ENCODE data around the gene AICDA.
"Not testable (repeated sequence)": the region's sequence is repeated elsewhere in the genome, so short reads cannot be mapped to it uniquely, and the experiment has no call there.

AICDA gene

DNA sequence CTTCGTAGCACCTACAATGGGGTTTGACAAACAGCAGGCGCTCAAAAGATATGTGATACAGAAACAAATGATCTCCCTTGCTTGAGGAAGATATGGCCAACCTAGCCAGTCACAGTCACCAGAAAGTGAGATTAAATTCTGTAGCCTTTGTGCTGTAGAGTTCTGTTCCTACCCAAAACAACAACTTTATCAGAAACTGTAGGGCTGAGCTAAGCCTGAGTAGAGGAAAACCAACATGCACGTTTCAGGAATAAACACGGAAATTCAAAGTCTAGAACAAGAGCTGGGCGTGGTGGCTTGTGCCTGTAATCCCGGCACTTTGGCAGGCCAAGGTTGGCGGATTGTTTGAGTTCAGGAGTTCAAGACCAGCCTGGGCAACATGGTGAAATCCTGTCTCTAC, 23.0 kb downstream of the AICDA start:
- no peak for DNase-seq (ENCODE audit: low spot score in 2 of 2)
- Mint-ChIP-seq H3K4me1 (peaks cover 12% of the 10 kb centered on the region), H3K4me3 (no peak overlapping the region), H3K9me3 (no peaks in the 10 kb centered on the region), H3K27ac (no peak overlapping the region), H3K36me3 (no peaks in the 10 kb centered on the region)
- no peak for ATAC-seq

DNA sequence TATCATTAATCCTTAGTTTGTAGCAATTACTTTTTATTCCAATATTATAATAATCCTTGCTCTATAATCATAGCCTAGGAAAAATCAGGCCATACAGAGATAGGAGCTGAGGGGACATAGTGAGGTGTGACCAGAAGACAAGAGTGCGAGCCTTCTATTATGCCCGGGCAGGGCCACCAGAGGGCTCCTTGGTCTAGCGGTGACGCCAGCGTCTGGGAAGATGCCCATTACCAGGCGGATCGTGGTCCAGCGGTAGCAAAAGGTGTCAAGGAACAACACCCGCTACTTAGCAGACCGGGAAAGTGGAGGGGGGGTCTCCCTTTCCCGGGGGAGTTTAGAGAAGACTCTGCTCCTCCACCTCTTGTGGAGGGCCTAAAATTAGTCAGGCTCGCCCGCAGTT, 28.2 kb downstream of the AICDA start:
- H3K4me3 Mint-ChIP-seq; DNase-seq (ENCODE audit: low spot score in 2 of 2); H3K9me3 Mint-ChIP-seq; H3K4me1 Mint-ChIP-seq; ATAC-seq; H3K36me3 Mint-ChIP-seq; H3K27ac Mint-ChIP-seq: not testable (repeated sequence)

DNA sequence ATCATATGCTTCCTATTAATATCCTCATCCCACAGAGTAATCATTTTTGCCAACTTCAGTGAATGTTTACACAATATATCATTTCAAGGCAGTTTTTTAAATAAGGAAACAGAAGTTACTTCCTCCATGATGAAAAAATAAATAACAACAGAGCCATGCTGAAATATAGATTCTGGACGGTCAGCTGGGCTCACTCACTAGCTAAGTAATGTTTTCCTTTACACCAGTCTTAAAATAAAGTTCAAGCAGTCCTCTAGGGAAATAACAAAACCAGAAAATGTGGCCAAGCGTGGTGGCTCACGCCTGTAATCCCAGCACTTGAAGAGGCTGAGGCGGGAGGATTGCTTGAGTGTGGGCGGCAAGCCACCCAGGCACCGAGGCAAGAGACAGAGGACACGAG, 28.7 kb downstream of the AICDA start:
- no peaks in the 10 kb centered on the region for H3K9me3 Mint-ChIP-seq
- H3K27ac Mint-ChIP-seq, result no peak overlapping the region
- no peak for ATAC-seq
- no peaks in the 10 kb centered on the region for H3K36me3 Mint-ChIP-seq
- H3K4me3 Mint-ChIP-seq, result no peak overlapping the region
- H3K4me1 Mint-ChIP-seq, result no peaks in the 10 kb centered on the region
- no peak for DNase-seq (ENCODE audit: low spot score in 2 of 2)

DNA sequence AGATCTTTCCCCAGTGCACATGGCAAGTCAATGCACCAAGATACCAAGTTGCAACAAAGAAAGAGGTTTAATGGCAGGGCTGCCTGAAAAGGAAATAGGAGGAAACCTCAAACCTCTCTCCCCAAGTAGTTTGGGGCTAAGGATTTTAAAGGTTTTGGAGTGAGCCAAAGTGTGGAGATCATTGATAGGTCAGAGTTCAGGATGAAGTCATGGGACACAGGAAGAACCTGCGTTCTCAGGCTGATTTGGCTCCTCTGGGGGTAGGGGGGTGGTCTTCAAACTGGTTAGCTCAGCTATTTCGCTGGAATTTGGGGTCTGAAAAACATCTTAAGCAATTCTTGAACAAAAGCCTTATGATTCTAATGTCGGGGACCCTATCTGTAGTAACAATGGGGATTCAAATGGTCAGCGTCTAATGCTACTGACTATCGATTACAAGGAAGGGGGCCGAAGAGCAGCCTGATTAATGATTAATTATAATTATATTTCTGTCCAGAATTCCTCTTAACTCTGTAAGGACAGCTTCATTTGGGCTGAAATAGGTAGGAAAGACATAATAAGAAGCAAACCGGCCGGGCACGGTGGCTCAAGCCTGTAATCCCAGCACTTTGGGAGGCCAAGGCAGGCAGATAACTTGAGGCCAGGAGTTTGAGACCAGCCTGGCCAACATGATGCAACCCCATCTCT, 31.4 kb downstream of the AICDA start:
- H3K4me3 Mint-ChIP-seq, result no peak overlapping the region
- H3K9me3 Mint-ChIP-seq, result no peaks in the 10 kb centered on the region
- ATAC-seq (no peak), DNase-seq (ENCODE audit: low spot score in 2 of 2) (no peak)
- H3K4me1 Mint-ChIP-seq, result no peaks in the 10 kb centered on the region
- no peaks in the 10 kb centered on the region for H3K36me3 Mint-ChIP-seq
- H3K27ac Mint-ChIP-seq, result no peak overlapping the region

DNA sequence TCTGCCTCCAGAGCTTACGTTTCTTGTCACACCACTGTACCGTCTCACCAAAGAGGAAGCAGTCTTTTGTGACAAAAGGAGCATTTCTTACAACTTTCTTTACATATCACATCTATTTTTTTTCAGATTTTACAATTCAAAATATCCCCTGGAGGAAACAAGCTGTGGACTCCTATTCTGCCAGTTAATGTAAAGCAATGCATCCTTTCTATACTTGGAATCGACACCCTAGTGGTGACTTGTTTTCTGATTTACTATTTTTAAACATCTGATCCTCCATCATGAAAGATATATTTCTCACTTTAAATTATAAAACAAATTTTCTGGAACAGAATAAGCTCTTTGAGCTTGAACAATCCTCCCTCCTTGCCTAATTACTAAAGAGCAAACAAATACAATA, 34.8 kb downstream of the AICDA start:
- ATAC-seq (no peak), DNase-seq (ENCODE audit: low spot score in 2 of 2) (no peak)
- Mint-ChIP-seq H3K9me3 (no peaks in the 10 kb centered on the region), H3K27ac (no peak overlapping the region), H3K4me3 (no peak overlapping the region), H3K36me3 (no peaks in the 10 kb centered on the region), H3K4me1 (peaks cover 1% of the 10 kb centered on the region)

DNA sequence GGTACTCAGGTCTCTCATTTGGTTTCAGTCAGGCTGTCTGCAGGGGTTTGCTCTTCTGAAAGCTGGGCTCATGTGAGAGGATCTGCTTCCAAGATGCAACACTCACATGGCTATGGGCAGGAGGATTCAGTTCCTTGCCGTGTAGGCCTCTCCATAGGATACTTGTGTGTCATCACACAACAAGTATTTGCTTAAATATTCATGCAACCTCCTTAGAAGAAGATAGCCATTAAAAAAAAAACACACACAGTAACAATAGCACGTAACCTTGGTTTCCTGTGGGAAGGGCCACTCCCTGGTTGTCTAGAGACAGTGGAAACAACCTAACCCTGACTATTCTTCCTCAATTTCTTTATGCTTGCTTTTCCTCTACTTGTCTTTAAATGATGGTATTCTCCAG, 40.2 kb downstream of the AICDA start:
- ATAC-seq (no peak), DNase-seq (ENCODE audit: low spot score in 2 of 2) (no peak)
- Mint-ChIP-seq H3K9me3 (no peaks in the 10 kb centered on the region), H3K4me1 (peaks cover 12% of the 10 kb centered on the region), H3K36me3 (no peaks in the 10 kb centered on the region), H3K4me3 (no peak overlapping the region), H3K27ac (peak overlapping the region; percentile 6)

DNA sequence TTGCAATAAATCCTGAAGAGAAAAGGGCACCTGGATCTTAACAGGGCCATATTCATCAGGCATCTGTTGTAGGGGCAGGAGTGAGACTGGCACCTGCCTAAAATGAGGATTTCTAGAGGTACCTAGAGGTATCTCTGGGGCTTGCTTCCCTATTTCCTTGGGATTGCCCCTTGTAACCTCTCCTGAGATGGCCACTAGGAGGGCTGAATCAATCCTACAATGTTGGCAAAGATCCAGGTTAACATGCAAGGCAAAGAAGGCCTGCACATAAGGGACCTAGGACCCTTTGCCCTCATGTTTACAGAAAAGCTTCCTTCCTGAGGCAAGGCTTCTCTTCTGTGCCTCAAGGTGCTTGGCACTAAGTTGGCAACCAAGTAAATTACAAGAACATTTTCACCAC, 46.1 kb downstream of the AICDA start:
- DNase-seq (ENCODE audit: low spot score in 2 of 2) (no peak), ATAC-seq (no peak)
- H3K9me3 Mint-ChIP-seq, result peaks cover 6% of the 10 kb centered on the region
- H3K4me1 Mint-ChIP-seq, result no peaks in the 10 kb centered on the region
- H3K4me3 Mint-ChIP-seq, result no peak overlapping the region
- no peak overlapping the region for H3K27ac Mint-ChIP-seq
- no peaks in the 10 kb centered on the region for H3K36me3 Mint-ChIP-seq

DNA sequence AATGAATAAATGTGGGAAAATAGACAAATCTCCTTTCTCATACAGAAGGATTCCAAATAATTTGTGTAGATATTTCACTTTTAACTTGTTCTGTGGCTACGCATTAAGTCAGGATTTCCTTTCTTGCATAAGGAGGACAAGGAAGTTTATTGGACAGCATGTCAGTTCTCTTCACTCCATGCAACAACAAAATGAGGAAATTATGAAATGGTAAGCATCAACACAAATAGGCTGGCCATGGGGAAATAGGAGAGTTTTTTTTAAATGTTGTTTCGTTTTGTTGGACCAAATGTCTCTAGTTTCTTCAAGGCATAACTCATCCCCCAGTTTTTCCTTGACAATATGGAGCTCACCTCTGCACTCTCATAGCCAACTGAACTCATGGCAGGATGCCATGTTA, 46.6 kb downstream of the AICDA start:
- not testable (repeated sequence) for H3K9me3 Mint-ChIP-seq; DNase-seq (ENCODE audit: low spot score in 2 of 2); H3K4me3 Mint-ChIP-seq; H3K27ac Mint-ChIP-seq; ATAC-seq; H3K4me1 Mint-ChIP-seq; H3K36me3 Mint-ChIP-seq

DNA sequence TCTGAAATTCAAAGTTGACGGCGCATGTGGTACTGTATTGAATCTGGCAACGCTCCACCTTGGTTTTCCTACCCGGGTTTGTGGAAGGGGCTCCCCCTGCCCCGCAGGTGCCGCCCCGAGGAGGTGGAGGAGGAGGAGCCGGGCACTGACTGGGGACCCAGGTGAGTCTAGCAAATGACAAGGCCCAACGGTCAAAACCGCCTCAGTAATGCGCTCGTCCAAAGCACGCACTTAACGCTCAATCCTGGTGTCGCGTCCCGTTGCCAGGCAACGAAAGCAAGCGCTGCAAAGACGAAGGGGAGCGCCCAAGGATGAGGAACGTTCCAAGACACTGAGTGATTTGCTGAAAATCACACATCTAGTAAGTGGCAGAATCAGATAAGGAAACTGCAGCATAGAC, 48.0 kb downstream of the AICDA start:
- Mint-ChIP-seq H3K36me3 (no peaks in the 10 kb centered on the region), H3K4me1 (no peaks in the 10 kb centered on the region), H3K9me3 (peaks cover 6% of the 10 kb centered on the region), H3K4me3 (no peak overlapping the region), H3K27ac (no peak overlapping the region)
- DNase-seq (ENCODE audit: low spot score in 2 of 2) (no peak), ATAC-seq (no peak)

DNA sequence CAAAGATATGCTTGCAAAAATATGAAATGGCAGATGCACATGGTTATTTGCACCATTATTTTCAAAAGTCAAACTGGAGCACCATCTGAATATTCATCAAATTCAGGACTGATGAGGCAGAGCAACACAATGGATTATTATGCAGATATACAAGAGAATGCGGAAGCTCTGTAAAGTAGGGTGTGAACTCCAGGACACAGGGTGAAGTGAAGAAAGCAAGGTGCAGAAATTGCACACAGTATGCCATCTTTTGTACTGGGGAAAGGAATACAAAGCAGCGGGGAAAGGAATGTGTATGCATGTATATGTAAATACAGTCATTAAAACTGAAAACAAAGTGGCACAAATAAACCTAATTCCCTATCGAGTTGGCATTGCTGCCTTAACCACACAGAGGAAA, 49.3 kb downstream of the AICDA start:
- ATAC-seq, result no peak
- Mint-ChIP-seq H3K27ac (no peak overlapping the region), H3K4me3 (no peak overlapping the region), H3K4me1 (no peaks in the 10 kb centered on the region), H3K36me3 (no peaks in the 10 kb centered on the region), H3K9me3 (peaks cover 6% of the 10 kb centered on the region)
- DNase-seq (ENCODE audit: low spot score in 2 of 2), result no peak

DNA sequence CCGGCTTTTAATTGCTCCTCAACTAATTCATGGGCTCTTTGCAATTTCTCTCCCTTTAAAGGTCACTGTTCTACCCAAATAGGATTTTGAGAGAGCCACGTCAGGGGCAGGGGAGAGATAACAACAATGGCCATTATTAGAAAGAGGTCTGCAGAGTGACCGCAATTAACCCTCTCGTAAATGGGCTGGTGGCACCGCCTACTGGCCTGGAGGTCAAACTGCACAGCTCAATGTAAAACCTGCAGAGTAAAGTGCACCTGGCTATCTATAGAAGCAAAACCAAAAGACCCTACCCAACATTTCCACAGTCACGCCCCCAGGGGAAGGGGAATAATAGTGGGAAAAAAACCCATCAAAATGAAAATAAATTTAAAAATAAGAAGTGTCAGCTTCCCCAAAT, 50.3 kb downstream of the AICDA start:
- no peak for DNase-seq (ENCODE audit: low spot score in 2 of 2)

DNA sequence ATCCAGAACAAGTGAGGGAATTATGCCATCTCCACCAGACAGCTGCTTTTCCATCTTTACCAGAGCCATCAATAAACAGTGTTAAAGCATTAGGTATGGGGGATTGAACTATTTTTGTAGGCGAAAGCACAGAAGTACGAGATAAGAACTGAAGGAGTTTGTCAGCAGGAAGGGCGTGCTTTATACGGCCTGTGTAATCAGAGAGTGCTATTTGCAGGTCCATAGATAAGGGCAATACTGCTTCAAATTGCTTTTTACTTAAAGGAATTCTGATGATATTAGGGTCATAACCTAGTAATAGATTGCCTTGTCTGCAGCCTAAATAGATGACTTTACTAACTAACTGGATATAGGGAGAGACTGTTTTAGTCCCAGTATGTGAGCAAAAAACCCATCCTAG, 51.6 kb downstream of the AICDA start:
- ATAC-seq, result no peak
- H3K27ac Mint-ChIP-seq, result no peak overlapping the region
- H3K36me3 Mint-ChIP-seq, result no peaks in the 10 kb centered on the region
- DNase-seq (ENCODE audit: low spot score in 2 of 2), result no peak
- peaks cover 6% of the 10 kb centered on the region for H3K9me3 Mint-ChIP-seq
- no peaks in the 10 kb centered on the region for H3K4me1 Mint-ChIP-seq
- no peak overlapping the region for H3K4me3 Mint-ChIP-seq

More for the DNA sequence above, 50.3 kb downstream of the AICDA start:
- H3K4me1 Mint-ChIP-seq, result no peaks in the 10 kb centered on the region
- no peak overlapping the region for H3K4me3 Mint-ChIP-seq
- no peak overlapping the region for H3K27ac Mint-ChIP-seq
- peaks cover 6% of the 10 kb centered on the region for H3K9me3 Mint-ChIP-seq
- no peak for ATAC-seq
- H3K36me3 Mint-ChIP-seq, result no peaks in the 10 kb centered on the region

DNA sequence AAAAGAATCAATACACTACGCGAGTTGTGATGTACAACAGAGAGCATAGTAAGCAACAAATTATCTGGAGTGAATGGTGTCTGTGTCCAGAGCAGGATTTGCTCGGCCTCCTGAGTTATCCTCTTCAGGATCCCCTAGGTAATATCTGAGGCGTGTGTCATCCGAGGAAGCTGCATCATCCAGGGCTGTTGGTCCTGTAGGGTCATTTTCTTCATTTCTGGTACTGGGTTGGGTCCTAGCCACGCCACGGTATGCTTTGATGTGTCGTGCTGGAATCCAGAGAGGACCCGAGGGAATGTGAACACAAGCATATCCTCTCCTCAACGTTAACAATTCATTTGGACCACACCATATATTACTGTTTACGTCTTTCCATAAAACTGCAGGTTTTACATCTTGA, 53.0 kb downstream of the AICDA start:
- Mint-ChIP-seq H3K4me3 (no peak overlapping the region), H3K36me3 (no peaks in the 10 kb centered on the region), H3K9me3 (peaks cover 6% of the 10 kb centered on the region), H3K4me1 (no peaks in the 10 kb centered on the region), H3K27ac (no peak overlapping the region)
- DNase-seq (ENCODE audit: low spot score in 2 of 2) (no peak), ATAC-seq (no peak)

DNA sequence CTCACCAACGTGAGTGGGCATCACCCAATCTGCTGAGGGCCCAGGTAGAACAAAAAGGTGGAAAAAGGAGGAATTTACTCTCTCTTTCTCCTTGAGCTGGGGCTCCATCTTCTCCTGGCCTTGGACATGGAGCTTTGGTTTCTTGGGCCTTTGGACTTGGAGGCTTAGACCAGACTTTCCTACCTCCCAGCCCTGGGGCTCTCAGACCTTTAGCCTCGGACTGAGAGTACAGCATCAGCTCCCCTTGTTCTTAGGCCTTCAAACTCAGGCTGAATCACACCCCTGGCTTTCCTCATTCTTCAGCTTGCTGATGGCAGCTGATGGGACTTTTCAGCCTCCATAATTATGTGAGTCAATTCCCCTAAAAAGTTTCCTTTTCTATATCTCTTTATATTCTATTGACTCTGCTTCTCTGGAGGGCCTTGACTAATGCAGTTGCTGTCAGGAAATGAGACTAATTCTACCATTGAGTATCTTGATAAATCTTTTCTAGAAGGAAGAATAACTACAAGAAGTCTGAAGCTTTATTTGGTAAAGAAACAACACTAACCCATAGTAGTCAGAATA, 56.0 kb downstream of the AICDA start:
- Mint-ChIP-seq H3K27ac (no peak overlapping the region), H3K4me3 (no peak overlapping the region), H3K9me3 (no peaks in the 10 kb centered on the region), H3K36me3 (no peaks in the 10 kb centered on the region), H3K4me1 (no peaks in the 10 kb centered on the region)
- DNase-seq (ENCODE audit: low spot score in 2 of 2) (no peak), ATAC-seq (peak; percentile 67)

DNA sequence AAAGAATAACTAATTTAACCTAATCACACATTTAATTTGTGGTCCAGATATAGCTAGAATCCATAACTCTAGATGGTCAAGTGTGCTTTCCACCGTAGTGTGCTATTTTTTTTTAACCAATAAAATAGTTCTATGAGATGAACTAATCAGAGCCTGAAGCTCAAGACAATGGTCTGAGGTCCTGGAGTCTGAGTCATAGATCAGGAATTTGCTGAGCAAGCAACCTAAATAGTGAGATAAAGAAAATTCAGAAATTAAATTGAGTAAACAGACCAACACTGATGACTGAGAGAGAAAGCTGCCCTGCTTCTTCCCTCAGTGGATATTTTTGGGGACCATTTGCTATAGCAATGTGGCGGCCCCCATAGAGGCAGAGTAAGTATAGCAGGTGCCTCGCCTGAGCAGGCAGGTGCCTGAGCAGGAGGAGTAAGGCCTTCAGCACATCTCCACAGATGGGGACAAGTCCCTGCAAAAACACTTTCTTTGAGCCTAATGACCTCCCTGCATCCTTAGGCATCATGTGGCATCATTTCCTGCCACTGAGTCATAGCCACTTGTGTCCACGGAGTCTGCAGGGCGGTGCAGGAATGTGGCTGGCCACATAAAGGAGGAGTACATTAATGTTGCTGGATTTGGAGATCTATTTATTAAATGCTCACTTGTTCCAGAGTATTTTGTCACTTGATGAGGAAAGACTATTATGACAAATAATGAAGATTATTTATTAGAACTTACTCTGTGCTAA, 58.0 kb downstream of the AICDA start:
- H3K4me1 Mint-ChIP-seq, result no peaks in the 10 kb centered on the region
- H3K9me3 Mint-ChIP-seq, result no peaks in the 10 kb centered on the region
- H3K4me3 Mint-ChIP-seq, result no peak overlapping the region
- DNase-seq (ENCODE audit: low spot score in 2 of 2), result no peak
- no peak overlapping the region for H3K27ac Mint-ChIP-seq
- ATAC-seq, result no peak
- no peaks in the 10 kb centered on the region for H3K36me3 Mint-ChIP-seq

DNA sequence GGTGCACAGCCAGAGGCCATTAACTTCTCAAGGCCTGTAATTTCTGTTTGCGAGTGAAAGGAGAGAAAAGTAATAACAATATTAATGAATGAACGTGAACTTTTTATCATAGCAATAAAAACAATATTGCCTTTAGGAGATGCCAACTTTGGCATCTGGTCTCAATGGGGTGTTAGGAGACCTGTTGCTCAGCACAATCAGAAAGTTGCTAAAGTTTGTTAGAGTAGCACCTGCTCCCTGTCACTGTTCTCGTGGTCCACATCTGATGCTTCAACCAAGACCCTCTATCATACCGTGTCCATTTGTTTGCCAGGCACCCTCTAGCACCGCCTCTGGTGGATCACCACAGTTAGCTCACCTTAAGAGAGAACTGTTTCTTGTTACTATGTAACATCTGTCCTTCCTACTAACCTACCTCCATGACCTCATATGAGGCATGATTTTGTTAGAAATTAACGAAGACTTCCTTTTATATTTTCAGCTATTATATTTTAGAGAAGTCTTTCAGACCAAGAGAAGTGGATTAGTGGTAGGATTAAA, 59.5 kb downstream of the AICDA start:
- Mint-ChIP-seq H3K4me1 (no peaks in the 10 kb centered on the region), H3K4me3 (no peak overlapping the region), H3K36me3 (no peaks in the 10 kb centered on the region), H3K27ac (no peak overlapping the region), H3K9me3 (no peaks in the 10 kb centered on the region)
- DNase-seq (ENCODE audit: low spot score in 2 of 2), result no peak
- no peak for ATAC-seq

Measured in stimulated activated effector memory CD8-positive, alpha-beta T cell treated with anti-CD3 and anti-CD28 coated beads, Interleukin-12 subunit alpha, Interleukin-12 subunit beta, amount 100 ng/mL, for 72 hours (primary cell).